Measurements from ENCODE around the gene NAPA.

- TF ChIP-seq ZNF207 (IDR thresholded peaks at IDR 0.05; ENCODE audit: borderline replicate concordance) (no peak), ZNF24 (IDR thresholded peaks at IDR 0.05) (no peak), TAF1 (IDR thresholded peaks at IDR 0.05; ENCODE audit: borderline replicate concordance, low read depth, low read length) (no peak), REST (IDR thresholded peaks at IDR 0.05; ENCODE audit: low read depth, low read length) (no peak), SREBF2 (IDR thresholded peaks at IDR 0.05; ENCODE audit: low read length) (no peak), CHD2 (IDR thresholded peaks at IDR 0.05; ENCODE audit: borderline replicate concordance, low read depth, low read length) (no peak), USF1 (IDR thresholded peaks at IDR 0.05; ENCODE audit: borderline replicate concordance, extremely low read length, insufficient read depth, low read depth, low read length) (no peak), KDM1A (IDR thresholded peaks at IDR 0.05; ENCODE audit: borderline replicate concordance) (no peak)
- TF ChIP-seq, protein P1, sequence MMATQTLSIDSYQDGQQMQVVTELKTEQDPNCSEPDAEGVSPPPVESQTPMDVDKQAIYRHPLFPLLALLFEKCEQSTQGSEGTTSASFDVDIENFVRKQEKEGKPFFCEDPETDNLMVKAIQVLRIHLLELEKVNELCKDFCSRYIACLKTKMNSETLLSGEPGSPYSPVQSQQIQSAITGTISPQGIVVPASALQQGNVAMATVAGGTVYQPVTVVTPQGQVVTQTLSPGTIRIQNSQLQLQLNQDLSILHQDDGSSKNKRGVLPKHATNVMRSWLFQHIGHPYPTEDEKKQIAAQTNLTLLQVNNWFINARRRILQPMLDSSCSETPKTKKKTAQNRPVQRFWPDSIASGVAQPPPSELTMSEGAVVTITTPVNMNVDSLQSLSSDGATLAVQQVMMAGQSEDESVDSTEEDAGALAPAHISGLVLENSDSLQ (IDR thresholded peaks at IDR 0.05) = no peak
- TF ChIP-seq, protein P2, sequence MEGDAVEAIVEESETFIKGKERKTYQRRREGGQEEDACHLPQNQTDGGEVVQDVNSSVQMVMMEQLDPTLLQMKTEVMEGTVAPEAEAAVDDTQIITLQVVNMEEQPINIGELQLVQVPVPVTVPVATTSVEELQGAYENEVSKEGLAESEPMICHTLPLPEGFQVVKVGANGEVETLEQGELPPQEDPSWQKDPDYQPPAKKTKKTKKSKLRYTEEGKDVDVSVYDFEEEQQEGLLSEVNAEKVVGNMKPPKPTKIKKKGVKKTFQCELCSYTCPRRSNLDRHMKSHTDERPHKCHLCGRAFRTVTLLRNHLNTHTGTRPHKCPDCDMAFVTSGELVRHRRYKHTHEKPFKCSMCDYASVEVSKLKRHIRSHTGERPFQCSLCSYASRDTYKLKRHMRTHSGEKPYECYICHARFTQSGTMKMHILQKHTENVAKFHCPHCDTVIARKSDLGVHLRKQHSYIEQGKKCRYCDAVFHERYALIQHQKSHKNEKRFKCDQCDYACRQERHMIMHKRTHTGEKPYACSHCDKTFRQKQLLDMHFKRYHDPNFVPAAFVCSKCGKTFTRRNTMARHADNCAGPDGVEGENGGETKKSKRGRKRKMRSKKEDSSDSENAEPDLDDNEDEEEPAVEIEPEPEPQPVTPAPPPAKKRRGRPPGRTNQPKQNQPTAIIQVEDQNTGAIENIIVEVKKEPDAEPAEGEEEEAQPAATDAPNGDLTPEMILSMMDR (IDR thresholded peaks at IDR 0.05 in 2 of 3, conservative IDR thresholded peaks at IDR 0.05 in 1 of 3; ENCODE audit: control insufficient read depth in 2 of 3, extremely low read depth in 1 of 3, insufficient read depth in 1 of 3, low read depth in 3 of 3, low read length in 3 of 3) = no peak
Observed at GRCh38 chr19:47512183-47512947, 2.5 kb downstream of the NAPA start.

All from GM12878 (cell line).